HTR-8/SVneo (cell line): ENCODE measurements around the gene KRTAP12-3.
"Not testable (repeated sequence)": the region's sequence is repeated elsewhere in the genome, so short reads cannot be mapped to it uniquely, and the experiment has no call there.

Experiments
- DNase-seq: peaks from one replicate; pipeline ENCODE4 v3.0.0; 2011; ENCODE audit warnings: low spot score, mixed read lengths; ENCODE audit not compliant: insufficient read length
- FAIRE-seq: peaks from 2 replicates; lab custom pipeline; 2011; peaks lifted over from hg19 to GRCh38; lab: Jason Lieb, UNC

Gene KRTAP12-3

DNA sequence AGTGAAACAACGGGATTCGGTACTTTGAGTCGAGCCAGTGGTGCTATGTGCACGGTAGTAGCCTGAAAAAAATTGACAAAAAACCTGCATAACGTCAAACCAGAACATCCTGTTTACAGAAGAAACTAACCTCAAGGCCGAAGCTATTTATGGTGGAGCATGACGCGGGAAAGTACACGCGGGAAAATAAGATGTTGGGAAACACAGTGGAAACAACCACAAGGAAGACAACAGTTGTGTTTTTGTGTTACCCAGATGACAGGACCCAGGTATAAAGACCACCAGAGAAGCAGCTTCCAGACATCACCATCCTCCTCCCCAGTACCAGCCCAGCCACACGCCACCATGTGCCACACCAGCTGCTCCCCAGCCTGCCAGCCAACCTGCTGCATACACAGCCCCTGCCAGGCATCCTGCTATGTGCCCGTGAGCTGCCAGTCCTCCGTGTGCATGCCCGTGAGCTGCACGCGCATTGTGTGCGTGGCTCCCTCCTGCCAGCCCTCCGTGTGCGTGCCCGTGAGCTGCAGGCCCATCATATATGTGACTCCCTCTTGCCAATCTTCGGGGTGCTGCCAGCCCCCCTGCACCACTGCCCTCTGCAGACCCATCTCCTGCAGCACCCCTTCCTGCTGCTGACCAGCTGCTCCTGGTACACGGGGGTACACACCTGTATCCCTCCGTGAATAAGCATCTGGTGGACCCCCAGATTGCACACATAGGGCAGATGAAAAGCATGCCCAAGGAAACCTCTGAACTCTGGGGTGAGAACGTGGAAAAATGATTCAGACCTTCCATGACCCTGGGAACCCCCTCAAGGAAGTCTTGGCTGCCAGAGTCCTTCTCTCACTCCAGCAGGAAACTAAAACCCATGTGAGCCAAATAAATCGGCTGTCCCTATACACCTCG lies at the start of gene KRTAP12-3:
Gene KRTAP12-3, plus strand, starts transcription at position 298 of the 906 bp plus-strand sequence. Its CDS starts 48 bp downstream, at position 346.
- FAIRE-seq (no peak), DNase-seq (no peak)

DNA sequence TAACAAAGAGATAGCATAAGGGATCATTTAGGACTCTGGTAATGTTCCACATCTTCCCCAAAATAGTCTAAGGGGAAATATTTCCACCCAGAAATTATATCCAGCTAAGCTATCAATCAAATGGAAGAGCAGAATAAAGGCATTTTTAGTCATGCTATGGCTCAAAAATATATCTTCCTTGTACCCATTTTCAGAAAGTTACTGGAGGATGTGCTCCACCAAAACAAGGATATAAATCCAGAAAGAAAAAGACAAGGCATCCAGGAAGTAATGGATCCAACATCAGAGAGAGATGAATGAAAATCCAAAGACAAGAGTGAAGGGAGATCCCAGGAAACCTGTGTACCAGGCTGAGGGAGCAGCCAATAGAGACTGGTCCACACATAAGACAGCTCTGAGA lies 48.5 kb upstream of the KRTAP12-3 start:
- no peak for FAIRE-seq
- no peak for DNase-seq

- DNase-seq, FAIRE-seq: not testable (repeated sequence)
These were observed 47.4 kb upstream of the KRTAP12-3 start for GRCh38 chr21:44610157-44610843.

- DNase-seq (no peak), FAIRE-seq (no peak)
These were observed 46.2 kb upstream of the KRTAP12-3 start for GRCh38 chr21:44611551-44611950.

DNA sequence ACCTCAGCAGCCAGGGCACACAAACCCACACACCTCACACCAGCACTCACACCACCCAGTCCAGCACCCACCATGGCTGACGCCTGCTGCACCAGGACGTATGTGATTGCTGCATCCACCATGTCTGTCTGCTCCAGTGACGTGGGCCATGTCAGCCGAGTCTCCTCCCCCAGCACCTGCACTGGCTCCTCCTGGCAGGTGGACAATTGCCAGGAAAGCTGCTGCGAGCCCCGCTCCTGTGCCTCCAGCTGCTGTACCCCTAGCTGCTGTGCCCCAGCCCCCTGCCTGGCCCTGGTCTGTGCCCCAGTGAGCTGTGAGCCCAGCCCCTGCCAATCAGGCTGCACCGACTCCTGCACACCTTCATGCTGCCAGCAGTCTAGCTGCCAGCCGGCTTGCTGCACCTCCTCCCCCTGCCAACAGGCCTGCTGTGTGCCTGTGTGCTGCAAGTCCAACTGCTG lies 45.7 kb upstream of the KRTAP12-3 start, which contains the start of gene KRTAP10-8:
Gene KRTAP10-8, plus strand, starts transcription at position 51 of the 458 bp plus-strand sequence. Its CDS starts 22 bp downstream, at position 73.
- DNase-seq = no peak
- FAIRE-seq = no peak

GRCh38 chr21:44612669-44613229 lies 45.0 kb upstream of the KRTAP12-3 start:
- FAIRE-seq (no peak), DNase-seq (no peak)

GRCh38 chr21:44613386-44614155 lies 44.2 kb upstream of the KRTAP12-3 start:
- DNase-seq (no peak), FAIRE-seq (no peak)

GRCh38 chr21:44614161-44614631 lies 43.5 kb upstream of the KRTAP12-3 start:
- no peak for FAIRE-seq
- DNase-seq = no peak

DNA sequence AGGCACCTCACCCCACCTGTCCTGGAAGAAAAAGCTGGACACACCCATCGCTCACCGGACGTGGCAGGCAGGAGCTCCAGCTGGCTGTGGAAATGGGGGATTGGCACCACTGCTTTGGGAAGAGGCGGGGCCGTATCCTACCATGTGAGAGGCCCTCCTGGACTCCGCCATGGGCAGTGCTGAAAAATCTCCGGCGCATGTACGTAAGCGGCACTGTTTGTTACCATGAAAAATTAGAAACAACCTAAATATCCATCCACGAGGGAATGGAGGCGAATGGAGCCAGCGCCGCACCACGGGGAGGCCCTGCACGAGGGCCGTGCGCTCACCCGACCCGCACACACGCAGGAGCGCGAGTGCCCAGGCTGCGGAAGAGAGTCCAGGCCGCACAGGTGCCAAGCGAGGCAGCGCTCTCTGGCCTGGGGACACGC lies 42.8 kb upstream of the KRTAP12-3 start:
- DNase-seq (no peak), FAIRE-seq (no peak)

- DNase-seq = no peak
- FAIRE-seq = no peak
These were observed 42.3 kb upstream of the KRTAP12-3 start for GRCh38 chr21:44615466-44615865.

GRCh38 chr21:44615911-44616590 lies 41.7 kb upstream of the KRTAP12-3 start:
- FAIRE-seq = no peak
- DNase-seq = no peak

- FAIRE-seq (no peak), DNase-seq (no peak)
These were observed 41.2 kb upstream of the KRTAP12-3 start for GRCh38 chr21:44616591-44616926.

GRCh38 chr21:44617071-44617501 lies 40.6 kb upstream of the KRTAP12-3 start:
- DNase-seq (no peak), FAIRE-seq (no peak)

DNA sequence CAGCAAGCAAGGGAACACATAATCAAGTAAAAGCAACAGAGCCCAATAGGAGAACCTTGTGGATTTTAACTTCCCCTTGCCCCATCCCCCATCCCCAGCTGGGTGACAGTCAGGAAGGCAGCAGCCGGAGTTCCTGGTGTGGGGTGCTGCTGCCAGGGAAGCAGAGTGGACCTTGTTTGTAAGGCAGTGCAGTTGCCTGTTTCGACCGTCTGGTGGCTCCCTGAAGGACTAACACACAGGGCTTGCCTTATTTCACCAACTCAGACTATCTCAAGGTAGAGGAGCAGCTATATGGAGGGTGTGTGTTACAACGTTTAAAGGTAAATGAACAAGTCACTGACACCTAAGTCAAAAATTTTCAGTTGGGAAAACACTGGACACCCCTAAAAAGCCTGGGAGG lies 39.2 kb upstream of the KRTAP12-3 start:
- DNase-seq (no peak), FAIRE-seq (no peak)

GRCh38 chr21:44618909-44619308 lies 38.8 kb upstream of the KRTAP12-3 start:
- FAIRE-seq = no peak
- no peak for DNase-seq

DNA sequence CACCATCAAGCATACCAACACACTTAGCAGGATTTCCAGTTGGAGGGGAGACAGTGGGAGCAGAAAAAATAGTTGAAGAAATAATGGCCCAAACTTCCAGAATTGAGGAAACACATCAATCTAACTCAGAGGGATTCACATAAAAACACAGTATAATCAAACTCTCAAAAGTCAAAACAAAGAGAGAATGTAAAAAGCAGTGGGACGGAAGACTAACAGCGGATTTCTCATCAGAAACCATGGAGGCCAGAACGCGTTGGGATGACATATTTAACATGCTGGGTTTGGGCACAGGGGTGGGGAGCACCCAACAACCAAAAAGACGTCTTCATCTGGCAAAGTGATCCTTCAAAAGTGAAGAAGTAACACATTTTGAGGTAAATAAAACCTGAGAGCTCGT lies 37.8 kb upstream of the KRTAP12-3 start:
- no peak for DNase-seq
- no peak for FAIRE-seq

- FAIRE-seq (no peak), DNase-seq (no peak)
These were observed 34.2 kb upstream of the KRTAP12-3 start for GRCh38 chr21:44623575-44623974.

DNA sequence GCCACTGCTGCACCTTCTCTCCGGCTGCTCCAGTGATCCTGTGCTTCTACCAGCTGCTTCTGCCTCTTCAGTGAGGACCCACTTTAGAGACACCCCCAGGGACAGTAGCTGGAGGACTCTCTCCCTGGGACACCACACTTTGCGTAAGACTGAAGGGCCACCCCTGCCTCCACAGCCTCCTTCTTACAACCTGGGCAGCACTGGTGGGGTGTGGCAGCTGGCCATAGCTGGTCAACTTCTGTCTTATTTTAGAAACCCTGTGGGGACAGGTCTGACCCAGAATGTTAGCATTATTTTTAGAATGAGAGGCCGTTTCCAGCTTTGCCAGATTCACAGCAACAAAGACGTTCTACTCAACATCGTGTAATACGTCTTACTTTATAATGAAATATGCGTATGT lies 32.0 kb upstream of the KRTAP12-3 start:
- FAIRE-seq = no peak
- no peak for DNase-seq

DNA sequence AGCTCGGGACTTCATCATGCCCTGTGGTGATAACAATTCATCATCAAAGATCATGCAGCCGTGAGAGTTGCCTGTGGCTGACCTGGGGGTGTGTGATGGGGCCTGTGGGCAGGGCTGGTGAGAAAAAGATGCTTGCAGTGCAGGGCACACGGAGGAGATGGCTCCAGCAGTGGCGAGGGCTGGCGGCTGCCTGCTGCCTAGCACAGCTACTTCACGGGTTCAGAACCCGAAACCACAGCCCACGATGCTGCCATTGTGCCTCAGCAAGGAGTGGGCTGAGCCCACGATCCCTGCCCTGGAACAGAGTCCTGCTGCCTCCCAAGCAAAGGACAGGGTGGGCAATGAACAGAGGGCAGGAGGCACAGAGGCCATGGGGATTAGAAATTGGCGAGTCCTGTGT lies 31.5 kb upstream of the KRTAP12-3 start:
- FAIRE-seq = no peak

More for the DNA sequence above, 31.5 kb upstream of the KRTAP12-3 start:
- DNase-seq = no peak
